Panc1 (cell line): ENCODE measurements around the gene UBAC2.

Experiments used
- SIN3A ChIP-seq: IDR thresholded peaks from 2 replicates; pipeline ENCODE4 v1.6.1; 2012; ENCODE audit warnings: low read depth, mild to moderate bottlenecking, low read length, moderate library complexity, borderline replicate concordance; ENCODE audit not compliant: insufficient read depth
- TCF7L2 ChIP-seq: IDR thresholded peaks from 2 replicates; pipeline ENCODE4 v1.6.1; 2011; ENCODE audit warnings: mild to moderate bottlenecking, low read depth, low read length, inconsistent platforms
- TF ChIP-seq, protein P1 (sequence below): fragments of 450-650 bp; IDR thresholded peaks from 2 replicates; pipeline ENCODE4 v1.5.1; 2017; ENCODE audit warnings: mild to moderate bottlenecking

DNA sequence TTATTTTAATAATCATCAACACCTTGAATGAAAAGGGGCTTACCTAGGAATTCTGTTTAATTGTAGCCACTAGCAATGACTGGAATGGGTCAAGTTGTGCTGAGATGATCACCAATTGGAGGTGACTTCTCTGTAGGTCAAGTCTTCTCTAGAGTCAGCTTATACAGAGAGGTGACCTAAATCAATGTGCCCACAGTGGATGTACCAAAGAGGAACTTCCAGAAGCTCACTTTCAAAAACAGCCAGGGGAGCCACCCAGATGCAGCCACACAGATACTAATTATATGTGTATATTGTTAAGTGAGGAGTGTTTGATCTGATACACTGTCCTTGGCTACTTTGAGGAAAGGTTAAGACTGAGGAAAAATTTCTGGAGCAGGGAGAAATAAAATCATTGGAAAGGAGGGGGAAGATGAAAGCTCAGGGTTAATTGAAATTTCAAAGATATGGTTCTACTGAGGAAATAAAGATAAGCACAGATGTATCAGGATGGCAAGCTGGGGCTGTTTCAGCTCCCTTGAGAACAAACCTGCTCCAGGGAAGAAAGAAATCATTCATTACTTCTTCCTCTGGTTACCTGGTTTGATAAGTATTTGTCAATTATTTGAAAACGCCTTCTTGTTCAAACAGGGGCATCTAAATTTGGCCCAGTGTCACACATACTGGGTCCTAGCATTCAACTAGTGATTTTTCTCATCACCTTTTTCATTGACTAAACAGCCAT lies 101.4 kb downstream of the UBAC2 start:
- TF ChIP-seq, protein P1, sequence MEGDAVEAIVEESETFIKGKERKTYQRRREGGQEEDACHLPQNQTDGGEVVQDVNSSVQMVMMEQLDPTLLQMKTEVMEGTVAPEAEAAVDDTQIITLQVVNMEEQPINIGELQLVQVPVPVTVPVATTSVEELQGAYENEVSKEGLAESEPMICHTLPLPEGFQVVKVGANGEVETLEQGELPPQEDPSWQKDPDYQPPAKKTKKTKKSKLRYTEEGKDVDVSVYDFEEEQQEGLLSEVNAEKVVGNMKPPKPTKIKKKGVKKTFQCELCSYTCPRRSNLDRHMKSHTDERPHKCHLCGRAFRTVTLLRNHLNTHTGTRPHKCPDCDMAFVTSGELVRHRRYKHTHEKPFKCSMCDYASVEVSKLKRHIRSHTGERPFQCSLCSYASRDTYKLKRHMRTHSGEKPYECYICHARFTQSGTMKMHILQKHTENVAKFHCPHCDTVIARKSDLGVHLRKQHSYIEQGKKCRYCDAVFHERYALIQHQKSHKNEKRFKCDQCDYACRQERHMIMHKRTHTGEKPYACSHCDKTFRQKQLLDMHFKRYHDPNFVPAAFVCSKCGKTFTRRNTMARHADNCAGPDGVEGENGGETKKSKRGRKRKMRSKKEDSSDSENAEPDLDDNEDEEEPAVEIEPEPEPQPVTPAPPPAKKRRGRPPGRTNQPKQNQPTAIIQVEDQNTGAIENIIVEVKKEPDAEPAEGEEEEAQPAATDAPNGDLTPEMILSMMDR: no peak
- TF ChIP-seq TCF7L2 (no peak), SIN3A (no peak)
